ENCODE data around the gene CCDC6.
"Not testable (repeated sequence)": the region's sequence is repeated elsewhere in the genome, so short reads cannot be mapped to it uniquely, and the experiment has no call there.

The CCDC6 gene

GRCh38 chr10:59905731-59906416 is 482 bp downstream of the CCDC6 start:
- no peak for DNase-seq (ENCODE audit: low read depth in 3 of 3)

GRCh38 chr10:59905066-59905730 is 1.2 kb downstream of the CCDC6 start:
- DNase-seq (ENCODE audit: low read depth in 3 of 3): peak in 2 of 3 donors; percentile 37

- DNase-seq (ENCODE audit: low read depth in 3 of 3): no peak
These were observed 1.8 kb downstream of the CCDC6 start for GRCh38 chr10:59904426-59905065.

- DNase-seq (ENCODE audit: low read depth in 3 of 3): no peak
These were observed 2.5 kb downstream of the CCDC6 start for GRCh38 chr10:59903871-59904270.

GRCh38 chr10:59902016-59902415 is 4.3 kb downstream of the CCDC6 start:
- no peak for DNase-seq (ENCODE audit: low read depth in 3 of 3)

GRCh38 chr10:59901470-59901869 is 4.9 kb downstream of the CCDC6 start:
- no peak for DNase-seq (ENCODE audit: low read depth in 3 of 3)

- no peak for DNase-seq (ENCODE audit: low read depth in 3 of 3)
These were observed 6.2 kb downstream of the CCDC6 start for GRCh38 chr10:59900048-59900727.

GRCh38 chr10:59898125-59898835 is 8.1 kb downstream of the CCDC6 start:
- no peak for DNase-seq (ENCODE audit: low read depth in 3 of 3)

GRCh38 chr10:59896191-59896590 is 10.2 kb downstream of the CCDC6 start:
- DNase-seq (ENCODE audit: low read depth in 3 of 3): no peak

GRCh38 chr10:59895629-59896116 is 10.7 kb downstream of the CCDC6 start:
- DNase-seq (ENCODE audit: low read depth in 3 of 3): no peak

- no peak for DNase-seq (ENCODE audit: low read depth in 3 of 3)
These were observed 12.2 kb downstream of the CCDC6 start for GRCh38 chr10:59894114-59894513.

GRCh38 chr10:59892697-59893096 is 13.7 kb downstream of the CCDC6 start:
- no peak for DNase-seq (ENCODE audit: low read depth in 3 of 3)

GRCh38 chr10:59891936-59892335 is 14.4 kb downstream of the CCDC6 start:
- DNase-seq (ENCODE audit: low read depth in 3 of 3): no peak

- no peak for DNase-seq (ENCODE audit: low read depth in 3 of 3)
These were observed 15.0 kb downstream of the CCDC6 start for GRCh38 chr10:59891349-59891748.

GRCh38 chr10:59888781-59889435 is 17.4 kb downstream of the CCDC6 start:
- DNase-seq (ENCODE audit: low read depth in 3 of 3): no peak

GRCh38 chr10:59887972-59888640 is 18.2 kb downstream of the CCDC6 start:
- no peak for DNase-seq (ENCODE audit: low read depth in 3 of 3)

GRCh38 chr10:59887006-59887405 is 19.4 kb downstream of the CCDC6 start:
- no peak for DNase-seq (ENCODE audit: low read depth in 3 of 3)

- no peak for DNase-seq (ENCODE audit: low read depth in 3 of 3)
These were observed 20.8 kb downstream of the CCDC6 start for GRCh38 chr10:59885430-59886134.

GRCh38 chr10:59884893-59885292 is 21.5 kb downstream of the CCDC6 start:
- DNase-seq (ENCODE audit: low read depth in 3 of 3): not testable (repeated sequence)

- no peak for DNase-seq (ENCODE audit: low read depth in 3 of 3)
These were observed 24.7 kb downstream of the CCDC6 start for GRCh38 chr10:59881640-59882039.
